GM21576 (cell line): ENCODE data around the gene USP20.

Experiments
- ATAC-seq: cut with Tn5 transposase; IDR thresholded peaks from one replicate; pipeline ENCODE4 v1.9.1; 2021; ENCODE audit warnings: mild to moderate bottlenecking, moderate library complexity; ENCODE audit not compliant: unreplicated experiment

Gene USP20

GRCh38 chr9:129823542-129823934 lies 11.7 kb upstream of the USP20 start:
- ATAC-seq: no peak

GRCh38 chr9:129823935-129824601 lies 11.2 kb upstream of the USP20 start, which contains the start of gene TOR1A:
Gene TOR1A, minus strand, starts transcription at chr9:129824136. Its CDS starts 51 bp downstream, at chr9:129824085.
- ATAC-seq: peak; percentile 91

- ATAC-seq: no peak
Observed at GRCh38 chr9:129826344-129826743, 8.9 kb upstream of the USP20 start.

DNA sequence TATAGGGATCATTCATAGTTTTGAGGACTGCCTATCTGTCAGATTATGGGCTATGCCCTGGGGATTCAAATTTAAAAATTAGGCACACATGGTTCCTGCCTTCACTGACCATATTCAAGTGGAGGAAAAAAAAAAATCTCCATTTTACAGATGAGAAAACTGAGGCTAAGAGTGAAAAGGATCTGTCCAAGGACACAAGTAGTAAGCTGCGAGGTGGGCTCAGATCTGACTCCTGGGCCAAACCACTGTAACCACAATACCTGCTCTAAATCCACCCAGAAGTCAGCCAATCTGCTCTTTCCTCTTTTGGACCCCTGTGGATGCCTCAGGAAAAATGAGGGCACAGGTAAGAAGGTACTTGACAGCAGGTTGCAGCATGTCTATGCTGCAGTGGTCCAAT lies 8.5 kb upstream of the USP20 start:
- ATAC-seq: no peak

- no peak for ATAC-seq
Observed at GRCh38 chr9:129828051-129828450, 7.2 kb upstream of the USP20 start.

GRCh38 chr9:129828969-129829368 lies 6.3 kb upstream of the USP20 start:
- no peak for ATAC-seq

GRCh38 chr9:129832982-129833381 lies 2.3 kb upstream of the USP20 start:
- ATAC-seq: no peak

GRCh38 chr9:129834489-129835127 lies 650 bp upstream of the USP20 start:
- ATAC-seq: peak; percentile 11

- ATAC-seq: no peak
Observed at GRCh38 chr9:129835860-129836223, 584 bp downstream of the USP20 start.

GRCh38 chr9:129836311-129837007 lies 1.2 kb downstream of the USP20 start:
- no peak for ATAC-seq

DNA sequence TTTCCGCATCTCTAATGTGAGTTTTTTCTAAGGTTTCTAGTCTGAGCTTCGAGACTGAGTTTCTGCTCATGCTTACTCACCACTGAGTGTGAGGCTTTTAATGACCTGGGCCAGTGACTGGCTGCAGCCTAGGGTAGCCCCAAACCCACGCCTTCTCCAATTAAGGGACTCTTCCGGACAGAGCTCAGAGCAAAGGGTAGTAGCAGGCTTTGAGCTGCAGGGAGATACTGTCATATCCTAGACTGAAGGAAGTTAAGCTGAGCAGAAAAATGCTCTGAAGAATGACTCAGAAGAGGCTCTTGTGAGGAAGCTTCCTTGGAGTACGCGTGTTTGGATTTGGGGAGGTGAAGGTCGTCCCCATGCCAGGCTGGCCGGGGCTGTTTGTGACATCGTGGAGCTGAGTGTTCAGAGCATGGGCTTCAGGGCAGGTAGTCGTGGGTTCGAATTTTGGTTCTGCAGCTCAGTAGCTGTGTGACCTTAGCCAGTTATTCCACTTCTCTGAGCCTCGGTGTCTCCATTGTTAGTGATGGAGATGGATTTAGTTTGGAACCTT lies 3.5 kb downstream of the USP20 start:
- ATAC-seq: no peak

DNA sequence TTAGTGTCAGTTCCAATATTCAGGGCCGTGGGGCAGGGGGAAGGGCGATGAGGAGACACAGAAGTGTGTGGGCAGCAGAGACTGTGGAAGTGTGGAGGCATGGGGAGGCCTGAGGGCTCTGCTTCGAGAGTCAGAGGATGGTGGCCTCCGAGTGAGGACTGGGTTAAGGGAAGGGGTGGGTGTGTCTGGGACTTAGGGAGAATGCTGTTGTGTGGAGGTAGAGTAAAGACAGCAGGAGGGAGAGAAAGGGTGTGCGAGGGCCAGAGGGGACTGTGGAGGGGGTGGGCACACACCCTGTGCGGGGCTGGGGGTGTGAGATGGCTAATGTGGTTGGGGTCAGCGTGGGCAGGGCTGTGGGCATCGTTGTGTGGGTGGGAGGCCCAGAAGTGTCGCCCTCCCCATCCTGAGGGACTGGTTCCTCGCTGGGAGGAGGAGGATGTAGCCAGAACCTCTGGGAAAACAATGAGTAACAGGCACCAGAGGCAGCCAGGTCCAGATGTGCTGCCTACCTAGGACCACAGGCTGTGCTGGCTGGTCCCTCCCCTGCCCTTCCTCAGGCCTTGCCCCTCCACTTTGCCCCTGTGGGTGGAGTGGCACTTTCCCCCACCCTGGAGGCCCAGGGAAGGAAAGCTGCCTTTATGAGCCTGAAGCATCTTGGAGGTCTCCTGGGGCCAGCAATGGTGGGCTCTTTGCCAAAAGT lies 4.2 kb downstream of the USP20 start:
- ATAC-seq: no peak

GRCh38 chr9:129840034-129840433 lies 4.8 kb downstream of the USP20 start:
- no peak for ATAC-seq

GRCh38 chr9:129841071-129841470 lies 5.8 kb downstream of the USP20 start:
- ATAC-seq: no peak

GRCh38 chr9:129845373-129845772 lies 10.1 kb downstream of the USP20 start:
- no peak for ATAC-seq

DNA sequence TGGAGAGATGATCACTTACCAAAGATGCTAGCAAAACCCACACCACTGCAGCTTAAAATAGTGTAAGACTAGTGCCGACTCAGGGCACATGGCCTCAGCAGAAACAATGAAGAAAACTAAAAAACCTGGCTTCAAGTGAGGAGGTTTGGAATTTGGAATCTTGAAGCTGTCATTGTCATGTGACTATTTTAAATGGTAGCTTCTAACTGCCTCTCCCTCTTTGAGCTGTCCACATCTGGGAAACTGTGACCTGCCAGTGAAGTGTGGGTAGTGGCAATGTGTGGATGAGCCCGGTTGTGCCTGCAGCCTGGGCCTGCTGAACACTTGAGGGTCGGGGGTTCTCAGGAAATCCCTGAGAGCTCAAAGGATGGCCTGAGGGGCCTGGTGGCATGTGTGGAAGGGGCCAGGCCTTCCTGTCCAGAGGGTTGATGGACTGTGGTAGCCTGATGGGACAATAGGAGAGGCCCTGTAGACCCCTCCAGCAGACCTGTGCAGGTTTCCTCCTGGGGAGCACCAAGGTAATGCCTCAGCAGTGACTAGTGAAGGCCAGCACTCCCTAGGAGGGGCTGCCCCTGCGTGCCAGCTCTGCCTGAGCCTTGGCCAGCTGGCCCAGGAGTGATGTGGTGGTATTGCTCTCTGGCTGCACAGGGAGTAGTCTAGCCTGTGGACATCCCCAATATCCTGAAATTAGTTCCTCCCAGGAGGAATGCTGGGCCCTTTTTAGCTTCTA lies 13.6 kb downstream of the USP20 start:
- no peak for ATAC-seq

GRCh38 chr9:129849901-129850300 lies 14.6 kb downstream of the USP20 start:
- no peak for ATAC-seq

GRCh38 chr9:129850821-129851550 lies 15.7 kb downstream of the USP20 start:
- no peak for ATAC-seq

- ATAC-seq: no peak
Observed at GRCh38 chr9:129851821-129852220, 16.6 kb downstream of the USP20 start.

DNA sequence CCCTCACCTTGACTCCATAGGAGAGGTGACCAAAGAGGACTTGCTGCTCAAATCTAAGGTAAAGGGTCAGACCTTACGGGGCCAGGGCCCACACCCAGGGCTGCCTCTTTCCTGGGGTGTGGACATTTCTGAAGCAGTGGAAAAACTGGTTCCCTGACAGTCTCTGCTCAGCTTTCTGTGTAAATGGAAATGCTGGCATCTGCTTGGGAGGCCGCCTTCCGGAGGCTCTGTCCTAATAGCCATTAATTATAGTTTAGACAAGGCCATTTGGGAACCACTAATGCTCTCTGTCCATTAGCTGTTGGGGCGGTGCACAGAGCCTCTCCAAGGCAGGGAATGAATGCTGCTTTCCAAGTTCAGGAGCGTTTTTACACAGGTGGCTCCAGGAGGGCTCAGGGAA lies 17.3 kb downstream of the USP20 start:
- ATAC-seq: no peak
